Neural cell (in vitro differentiated cells): ENCODE data around the gene SLC5A4.
"Not testable (repeated sequence)": the region's sequence is repeated elsewhere in the genome, so short reads cannot be mapped to it uniquely, and the experiment has no call there.

Experiments used
- EP300 ChIP-seq: fragments of 450-650 bp; conservative IDR thresholded peaks from 2 replicates; pipeline ENCODE4 v1.6.1; 2014; ENCODE audit warnings: antibody characterized with exemption, mild to moderate bottlenecking, moderate library complexity; ENCODE audit not compliant: poor library complexity, severe bottlenecking
- EZH2 ChIP-seq: fragments of 200-600, 300-800 bp; shearing (Covaris generic), sonication (generic); IDR thresholded peaks from 2 replicates; pipeline ENCODE4 v1.6.1; 2014; ENCODE audit warnings: antibody characterized with exemption, low read length, borderline replicate concordance, mild to moderate bottlenecking; ENCODE audit not compliant: insufficient read depth, poor library complexity, severe bottlenecking
- POLR2AphosphoS5 ChIP-seq: IDR thresholded peaks from 2 replicates; pipeline ENCODE4 v1.6.1; 2012
- RAD21 ChIP-seq: fragments of 450-650 bp; conservative IDR thresholded peaks from 2 replicates; pipeline ENCODE4 v1.6.1; 2014; ENCODE audit warnings: antibody characterized with exemption, mild to moderate bottlenecking, moderate library complexity
- SMC3 ChIP-seq: fragments of 450-650 bp; conservative IDR thresholded peaks from 2 replicates; pipeline ENCODE4 v1.6.1; 2014; ENCODE audit warnings: antibody characterized with exemption, mild to moderate bottlenecking, moderate library complexity; ENCODE audit not compliant: poor library complexity
- TF ChIP-seq, protein P1 (sequence below): fragments of 450-650 bp; IDR thresholded peaks from 2 replicates; pipeline ENCODE4 v1.5.1; 2014; ENCODE audit warnings: antibody characterized with exemption, mild to moderate bottlenecking, moderate library complexity; ENCODE audit not compliant: poor library complexity, severe bottlenecking
- TF ChIP-seq, protein P2 (sequence below): IDR thresholded peaks from 2 replicates; pipeline ENCODE4 v1.6.1; 2012; ENCODE audit warnings: borderline replicate concordance

GRCh38 chr22:32197553-32198226 lies 57.5 kb downstream of the SLC5A4 start:
- TF ChIP-seq, protein P1, sequence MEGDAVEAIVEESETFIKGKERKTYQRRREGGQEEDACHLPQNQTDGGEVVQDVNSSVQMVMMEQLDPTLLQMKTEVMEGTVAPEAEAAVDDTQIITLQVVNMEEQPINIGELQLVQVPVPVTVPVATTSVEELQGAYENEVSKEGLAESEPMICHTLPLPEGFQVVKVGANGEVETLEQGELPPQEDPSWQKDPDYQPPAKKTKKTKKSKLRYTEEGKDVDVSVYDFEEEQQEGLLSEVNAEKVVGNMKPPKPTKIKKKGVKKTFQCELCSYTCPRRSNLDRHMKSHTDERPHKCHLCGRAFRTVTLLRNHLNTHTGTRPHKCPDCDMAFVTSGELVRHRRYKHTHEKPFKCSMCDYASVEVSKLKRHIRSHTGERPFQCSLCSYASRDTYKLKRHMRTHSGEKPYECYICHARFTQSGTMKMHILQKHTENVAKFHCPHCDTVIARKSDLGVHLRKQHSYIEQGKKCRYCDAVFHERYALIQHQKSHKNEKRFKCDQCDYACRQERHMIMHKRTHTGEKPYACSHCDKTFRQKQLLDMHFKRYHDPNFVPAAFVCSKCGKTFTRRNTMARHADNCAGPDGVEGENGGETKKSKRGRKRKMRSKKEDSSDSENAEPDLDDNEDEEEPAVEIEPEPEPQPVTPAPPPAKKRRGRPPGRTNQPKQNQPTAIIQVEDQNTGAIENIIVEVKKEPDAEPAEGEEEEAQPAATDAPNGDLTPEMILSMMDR, result not testable (repeated sequence)
- TF ChIP-seq EP300, SMC3, POLR2AphosphoS5, EZH2, RAD21: not testable (repeated sequence)
- TF ChIP-seq, protein P2, sequence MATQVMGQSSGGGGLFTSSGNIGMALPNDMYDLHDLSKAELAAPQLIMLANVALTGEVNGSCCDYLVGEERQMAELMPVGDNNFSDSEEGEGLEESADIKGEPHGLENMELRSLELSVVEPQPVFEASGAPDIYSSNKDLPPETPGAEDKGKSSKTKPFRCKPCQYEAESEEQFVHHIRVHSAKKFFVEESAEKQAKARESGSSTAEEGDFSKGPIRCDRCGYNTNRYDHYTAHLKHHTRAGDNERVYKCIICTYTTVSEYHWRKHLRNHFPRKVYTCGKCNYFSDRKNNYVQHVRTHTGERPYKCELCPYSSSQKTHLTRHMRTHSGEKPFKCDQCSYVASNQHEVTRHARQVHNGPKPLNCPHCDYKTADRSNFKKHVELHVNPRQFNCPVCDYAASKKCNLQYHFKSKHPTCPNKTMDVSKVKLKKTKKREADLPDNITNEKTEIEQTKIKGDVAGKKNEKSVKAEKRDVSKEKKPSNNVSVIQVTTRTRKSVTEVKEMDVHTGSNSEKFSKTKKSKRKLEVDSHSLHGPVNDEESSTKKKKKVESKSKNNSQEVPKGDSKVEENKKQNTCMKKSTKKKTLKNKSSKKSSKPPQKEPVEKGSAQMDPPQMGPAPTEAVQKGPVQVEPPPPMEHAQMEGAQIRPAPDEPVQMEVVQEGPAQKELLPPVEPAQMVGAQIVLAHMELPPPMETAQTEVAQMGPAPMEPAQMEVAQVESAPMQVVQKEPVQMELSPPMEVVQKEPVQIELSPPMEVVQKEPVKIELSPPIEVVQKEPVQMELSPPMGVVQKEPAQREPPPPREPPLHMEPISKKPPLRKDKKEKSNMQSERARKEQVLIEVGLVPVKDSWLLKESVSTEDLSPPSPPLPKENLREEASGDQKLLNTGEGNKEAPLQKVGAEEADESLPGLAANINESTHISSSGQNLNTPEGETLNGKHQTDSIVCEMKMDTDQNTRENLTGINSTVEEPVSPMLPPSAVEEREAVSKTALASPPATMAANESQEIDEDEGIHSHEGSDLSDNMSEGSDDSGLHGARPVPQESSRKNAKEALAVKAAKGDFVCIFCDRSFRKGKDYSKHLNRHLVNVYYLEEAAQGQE, result not testable (repeated sequence)
